PC-3 (cell line): ENCODE results near the gene TEPSIN.

Source experiments
- EZH2 ChIP-seq: fragments of 300-600 bp; sonication (generic); IDR thresholded peaks from one replicate; pipeline ENCODE4 v1.6.1; 2017; ENCODE audit warnings: antibody characterized with exemption, mild to moderate bottlenecking, low read length; ENCODE audit not compliant: unreplicated experiment
- TF ChIP-seq, protein P1 (sequence below): fragments of 300-600 bp; sonication (generic); conservative IDR thresholded peaks from 2 replicates; pipeline ENCODE4 v1.5.1; 2017; ENCODE audit warnings: antibody characterized with exemption, low read depth, mild to moderate bottlenecking, low read length

DNA sequence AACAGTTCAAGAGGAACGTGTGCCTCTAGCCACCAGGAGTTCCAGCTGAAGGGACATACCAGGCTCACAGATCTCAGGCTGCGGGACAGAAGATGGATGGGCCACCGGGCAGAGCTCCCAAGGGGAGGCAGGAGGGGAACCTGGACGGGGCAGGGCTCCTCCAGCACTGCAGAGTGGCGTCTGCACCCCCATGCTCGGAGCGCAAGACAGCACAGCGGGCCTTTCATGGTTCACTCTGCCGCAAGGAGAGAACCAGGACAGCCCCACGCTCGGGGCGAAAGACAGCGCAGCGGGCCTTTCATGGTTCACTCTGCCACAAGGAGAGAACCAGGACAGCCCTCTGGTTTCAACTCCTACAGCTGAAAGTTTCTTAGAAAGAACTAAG is 35.6 kb upstream of the TEPSIN start:
- TF ChIP-seq, protein P1, sequence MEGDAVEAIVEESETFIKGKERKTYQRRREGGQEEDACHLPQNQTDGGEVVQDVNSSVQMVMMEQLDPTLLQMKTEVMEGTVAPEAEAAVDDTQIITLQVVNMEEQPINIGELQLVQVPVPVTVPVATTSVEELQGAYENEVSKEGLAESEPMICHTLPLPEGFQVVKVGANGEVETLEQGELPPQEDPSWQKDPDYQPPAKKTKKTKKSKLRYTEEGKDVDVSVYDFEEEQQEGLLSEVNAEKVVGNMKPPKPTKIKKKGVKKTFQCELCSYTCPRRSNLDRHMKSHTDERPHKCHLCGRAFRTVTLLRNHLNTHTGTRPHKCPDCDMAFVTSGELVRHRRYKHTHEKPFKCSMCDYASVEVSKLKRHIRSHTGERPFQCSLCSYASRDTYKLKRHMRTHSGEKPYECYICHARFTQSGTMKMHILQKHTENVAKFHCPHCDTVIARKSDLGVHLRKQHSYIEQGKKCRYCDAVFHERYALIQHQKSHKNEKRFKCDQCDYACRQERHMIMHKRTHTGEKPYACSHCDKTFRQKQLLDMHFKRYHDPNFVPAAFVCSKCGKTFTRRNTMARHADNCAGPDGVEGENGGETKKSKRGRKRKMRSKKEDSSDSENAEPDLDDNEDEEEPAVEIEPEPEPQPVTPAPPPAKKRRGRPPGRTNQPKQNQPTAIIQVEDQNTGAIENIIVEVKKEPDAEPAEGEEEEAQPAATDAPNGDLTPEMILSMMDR: no peak
- TF ChIP-seq EZH2: no peak
